GM18519 (cell line): Measurements from ENCODE around the gene TMEM116.
"Not testable (repeated sequence)": the region's sequence is repeated elsewhere in the genome, so short reads cannot be mapped to it uniquely, and the experiment has no call there.

Source experiments
- ATAC-seq: cut with Tn5 transposase; IDR thresholded peaks from one replicate; pipeline ENCODE4 v1.9.1; 2021; ENCODE audit warnings: mild to moderate bottlenecking, moderate library complexity; ENCODE audit not compliant: unreplicated experiment, low FRiP score

TMEM116 gene

GRCh38 chr12:112010415-112011344 lies 2.3 kb downstream of the TMEM116 start:
- no peak for ATAC-seq

GRCh38 chr12:112009596-112009995 lies 3.4 kb downstream of the TMEM116 start:
- ATAC-seq: not testable (repeated sequence)

GRCh38 chr12:112008918-112009317 lies 4.0 kb downstream of the TMEM116 start:
- no peak for ATAC-seq

DNA sequence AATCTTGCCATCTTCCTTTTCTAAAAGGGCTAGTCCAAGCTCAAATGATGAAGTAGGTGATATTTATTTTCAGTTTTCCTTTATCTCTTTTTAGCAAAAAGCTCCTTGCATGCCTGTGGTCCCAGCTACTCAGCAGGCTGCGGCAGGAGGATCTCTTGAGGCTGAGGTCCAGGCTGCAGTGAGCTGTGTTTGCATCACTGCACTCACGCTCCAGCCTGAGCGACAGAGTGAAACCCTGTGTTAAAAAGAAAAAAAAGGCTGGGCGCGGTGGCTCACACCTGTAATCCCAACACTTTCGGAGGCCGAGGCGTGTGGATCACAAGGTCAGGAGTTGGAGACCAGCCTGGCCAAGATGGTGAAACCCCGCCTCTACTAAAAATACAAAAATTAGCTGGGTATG lies 5.0 kb downstream of the TMEM116 start:
- no peak for ATAC-seq

DNA sequence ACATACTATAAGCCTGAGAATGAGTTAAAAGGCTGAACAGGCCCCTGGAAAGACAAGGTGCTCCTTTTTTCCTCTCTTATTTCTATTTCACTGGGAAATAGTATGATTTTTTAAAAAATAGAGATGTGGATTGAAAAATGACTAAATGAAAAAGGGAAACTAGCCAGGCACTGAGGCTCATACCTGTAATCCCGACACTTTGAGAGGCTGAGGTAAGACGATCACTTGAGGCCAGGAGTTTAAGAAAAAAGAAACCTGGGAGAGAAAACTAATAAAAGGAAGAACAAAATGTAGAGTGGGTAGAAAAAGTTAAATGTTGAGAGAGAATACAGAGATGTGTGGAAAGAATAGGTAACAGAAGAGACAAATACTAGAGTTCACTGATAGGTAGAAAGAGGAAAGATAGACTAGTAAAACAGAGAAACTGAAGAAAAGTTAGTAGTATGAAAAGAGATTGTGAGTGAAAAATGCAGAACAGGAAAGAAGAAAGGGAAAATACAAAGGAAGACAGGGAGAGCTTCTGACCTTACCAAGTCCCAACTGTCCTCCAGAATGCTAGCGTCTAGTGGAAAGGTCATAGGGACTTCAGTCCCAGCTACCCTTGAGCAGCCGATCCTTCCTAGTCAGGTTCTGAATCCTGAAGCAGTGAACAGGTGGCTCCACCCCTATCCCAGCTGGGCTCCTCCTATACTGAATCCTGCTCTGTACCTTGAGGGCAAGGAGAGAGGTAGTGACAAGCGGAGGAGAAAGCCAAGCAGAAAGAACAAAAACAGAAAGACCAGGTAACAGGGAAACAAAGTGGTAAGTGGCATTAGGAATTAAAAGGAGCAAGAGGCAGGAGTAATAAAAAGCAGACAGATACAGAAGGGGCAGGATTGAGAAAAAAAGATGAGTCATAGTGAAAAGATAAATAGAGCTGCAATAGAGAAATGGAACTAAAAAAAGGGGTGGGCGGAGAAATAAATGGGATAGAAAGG lies 7.3 kb downstream of the TMEM116 start:
- ATAC-seq: no peak

- ATAC-seq: no peak
Observed at GRCh38 chr12:112004041-112004440, 8.9 kb downstream of the TMEM116 start.

DNA sequence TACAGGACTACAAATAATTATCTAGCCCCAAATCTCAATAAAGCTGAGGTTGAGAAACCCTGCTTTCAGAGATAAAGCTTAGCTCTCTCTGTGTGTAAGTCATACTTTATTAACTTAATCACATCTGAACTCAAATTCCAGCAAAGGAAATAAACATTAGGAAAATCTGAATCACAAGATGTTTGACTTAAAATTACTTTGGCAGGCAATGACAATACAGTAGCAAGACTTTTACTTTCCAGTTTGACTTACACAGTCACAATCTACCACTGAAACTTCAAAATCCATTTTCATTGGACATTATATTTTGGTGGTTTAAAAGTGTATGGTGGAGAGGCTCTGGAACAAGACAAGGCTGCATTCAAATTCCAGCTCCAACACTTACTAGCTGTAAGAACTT lies 11.4 kb downstream of the TMEM116 start:
- ATAC-seq: no peak

DNA sequence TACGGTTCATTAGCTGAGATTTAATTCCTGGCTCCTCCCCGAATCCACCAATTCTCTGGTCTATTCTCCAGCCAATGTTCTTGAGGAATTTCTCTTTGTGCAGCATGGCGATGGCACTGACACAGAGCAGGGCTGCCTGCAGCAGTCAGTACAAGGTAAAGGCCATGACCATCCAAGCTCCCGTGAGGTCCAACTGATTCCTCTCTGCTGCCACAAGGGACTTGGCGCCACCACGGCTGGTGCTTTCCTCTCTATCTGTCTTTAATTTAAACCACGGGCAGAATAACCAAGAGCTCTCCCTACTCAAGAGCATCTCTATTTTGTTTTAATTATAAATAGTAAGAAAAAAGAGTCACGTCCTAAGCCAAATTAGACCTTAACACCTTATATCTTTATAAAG lies 12.1 kb downstream of the TMEM116 start:
- no peak for ATAC-seq

DNA sequence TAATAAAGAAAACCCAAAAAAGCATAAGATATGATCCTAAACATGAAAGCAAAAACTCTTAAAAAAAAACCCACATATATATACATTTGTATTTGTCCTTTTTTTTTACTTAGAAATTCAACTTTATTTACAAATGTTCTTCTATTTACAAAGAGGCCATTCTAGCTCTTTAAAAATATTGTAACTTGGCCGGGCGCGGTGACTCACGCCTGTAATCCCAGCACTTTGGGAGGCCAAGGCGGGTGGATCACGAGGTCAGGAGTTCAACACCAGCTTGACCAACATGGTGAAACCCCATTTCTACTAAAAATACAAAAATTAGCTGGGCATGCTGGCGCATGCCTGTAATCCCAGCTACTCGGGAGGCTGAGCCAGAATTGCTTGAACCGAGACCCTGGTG lies 13.8 kb downstream of the TMEM116 start:
- ATAC-seq: not testable (repeated sequence)

DNA sequence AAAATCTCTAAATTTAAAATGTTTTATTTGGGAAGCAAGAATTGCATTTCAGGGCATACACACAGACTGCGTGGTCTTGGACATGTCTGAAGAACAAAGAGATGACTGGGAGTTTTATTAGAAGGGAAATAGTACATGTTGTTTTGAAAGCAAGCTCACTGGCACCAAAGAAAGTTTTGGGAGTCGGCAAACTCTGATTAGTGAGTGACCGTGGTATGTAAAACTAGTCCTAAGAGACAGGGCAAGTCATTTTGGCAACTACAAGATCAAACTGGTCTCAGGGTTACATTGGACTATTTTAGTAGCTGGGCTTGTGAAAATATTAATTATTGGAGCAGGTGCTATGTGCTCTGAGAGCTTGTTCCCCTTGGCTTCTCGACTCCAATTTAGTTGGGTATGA lies 14.9 kb downstream of the TMEM116 start:
- ATAC-seq: no peak

- no peak for ATAC-seq
Observed at GRCh38 chr12:111997300-111997699, 15.7 kb downstream of the TMEM116 start.

- no peak for ATAC-seq
Observed at GRCh38 chr12:111995782-111996480, 17.0 kb downstream of the TMEM116 start.

DNA sequence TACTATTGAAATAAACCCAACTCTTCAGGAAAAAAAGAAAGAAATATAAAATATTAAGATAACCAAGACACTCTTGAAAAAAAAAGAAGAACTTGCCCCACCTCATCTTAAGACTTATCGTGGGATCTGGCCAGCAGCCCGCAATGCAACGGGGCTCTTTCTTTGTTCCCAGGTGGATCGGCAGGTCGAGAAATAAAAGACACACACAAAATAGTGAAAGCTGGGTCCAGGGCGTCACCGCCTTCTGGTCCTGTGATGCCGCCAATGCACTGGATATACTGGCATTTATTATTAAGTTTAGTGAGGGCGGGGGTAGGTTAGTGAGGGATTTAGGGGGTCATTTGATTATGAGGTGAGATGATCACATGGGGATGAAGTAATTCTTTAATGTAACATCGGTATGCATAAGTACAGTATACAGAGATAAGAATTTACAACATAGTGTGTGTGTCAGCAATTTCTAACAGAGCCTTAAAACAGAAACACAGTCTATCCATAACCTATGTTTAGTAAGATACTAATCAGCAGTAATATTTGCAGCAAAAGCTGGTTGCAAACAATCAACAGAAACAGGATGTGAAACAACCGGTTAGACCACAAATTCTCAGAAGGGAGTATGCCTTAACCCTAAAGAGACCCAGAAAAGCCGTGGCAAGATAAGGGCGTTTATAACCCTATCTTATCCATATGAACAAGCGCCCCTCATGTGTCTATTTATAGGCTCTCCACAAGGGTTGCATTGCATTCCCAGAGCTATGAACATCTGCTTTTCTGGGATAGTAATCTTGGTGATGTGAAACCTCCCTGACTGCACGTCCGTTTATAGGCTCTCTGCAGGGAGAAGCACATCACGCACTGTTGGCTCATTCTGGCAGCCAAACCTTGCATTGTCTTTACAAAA lies 18.5 kb downstream of the TMEM116 start:
- not testable (repeated sequence) for ATAC-seq

- no peak for ATAC-seq
Observed at GRCh38 chr12:111993292-111994150, 19.4 kb downstream of the TMEM116 start.

DNA sequence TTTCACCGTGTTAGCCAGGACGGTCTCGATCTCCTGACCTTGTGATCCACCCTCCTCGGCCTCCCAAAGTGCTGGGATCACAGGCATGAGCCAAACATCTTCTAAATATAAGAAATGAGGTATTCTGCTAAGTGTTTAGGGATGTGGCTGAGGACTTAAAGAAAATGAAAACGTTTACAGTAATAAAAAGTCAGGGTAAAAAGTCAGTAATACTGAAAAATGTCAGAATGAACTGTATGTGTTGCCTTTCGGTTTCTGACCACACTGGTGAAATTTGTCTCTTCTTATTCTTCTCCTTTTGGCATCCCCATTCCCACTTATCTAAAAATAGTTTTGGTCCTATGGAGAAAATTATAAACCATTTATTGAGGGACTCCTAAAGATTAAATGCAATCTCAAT lies 20.5 kb downstream of the TMEM116 start:
- no peak for ATAC-seq

DNA sequence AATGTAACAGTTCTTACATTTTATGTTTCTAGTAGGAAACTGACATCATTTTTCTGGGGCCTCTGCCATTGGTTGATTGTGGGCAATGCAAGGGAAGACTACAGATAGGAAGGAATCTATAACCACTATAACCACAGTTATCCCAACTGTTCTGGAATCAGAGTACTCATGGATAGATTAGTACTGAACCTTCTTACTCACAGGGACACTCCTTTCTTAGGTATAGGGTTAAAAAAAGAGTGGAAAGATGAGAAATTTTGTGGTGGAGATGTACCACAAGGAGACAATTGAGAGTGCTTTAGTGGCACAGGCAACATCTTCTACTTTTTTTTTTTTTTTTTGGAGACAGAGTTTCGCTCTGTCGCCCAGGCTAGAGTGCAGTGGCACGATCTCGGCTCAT lies 21.0 kb downstream of the TMEM116 start:
- ATAC-seq: no peak

DNA sequence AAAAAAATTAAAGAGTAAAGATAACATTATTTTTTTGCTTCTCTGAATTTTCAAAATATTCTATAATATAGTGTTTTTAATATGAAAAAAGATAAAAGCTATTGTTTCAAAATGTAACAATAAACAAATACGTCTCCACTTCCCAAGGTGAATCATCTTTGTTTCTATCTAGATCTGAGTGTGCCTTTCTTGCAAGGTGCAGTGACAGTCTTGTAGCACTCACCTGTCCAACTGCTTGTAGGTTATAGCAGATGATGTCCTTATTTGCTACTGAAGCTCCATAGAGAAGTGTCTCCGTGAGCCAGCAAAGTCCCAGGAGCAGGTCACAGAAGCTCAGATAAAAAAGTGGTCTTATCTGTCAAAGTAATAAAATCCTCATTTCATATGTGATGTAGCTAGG lies 21.4 kb downstream of the TMEM116 start:
- ATAC-seq: no peak

DNA sequence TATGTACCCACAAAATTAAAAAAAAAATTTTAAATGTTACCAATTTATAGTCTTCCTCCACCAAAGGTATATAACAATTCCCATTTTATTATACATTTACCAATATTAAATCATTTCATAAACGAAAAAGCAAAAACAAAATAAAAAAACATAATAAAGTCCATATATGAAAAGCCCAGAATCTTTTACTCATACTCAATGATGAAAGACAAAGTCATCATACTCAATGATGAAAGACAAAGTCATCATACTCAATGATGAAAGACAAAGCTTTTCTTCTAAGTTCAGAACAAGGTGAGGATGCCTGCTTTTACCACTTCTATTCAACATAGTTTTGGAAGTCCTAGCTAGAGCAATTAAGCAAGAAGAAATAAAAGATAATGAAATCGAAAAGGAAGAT lies 28.1 kb downstream of the TMEM116 start:
- no peak for ATAC-seq

DNA sequence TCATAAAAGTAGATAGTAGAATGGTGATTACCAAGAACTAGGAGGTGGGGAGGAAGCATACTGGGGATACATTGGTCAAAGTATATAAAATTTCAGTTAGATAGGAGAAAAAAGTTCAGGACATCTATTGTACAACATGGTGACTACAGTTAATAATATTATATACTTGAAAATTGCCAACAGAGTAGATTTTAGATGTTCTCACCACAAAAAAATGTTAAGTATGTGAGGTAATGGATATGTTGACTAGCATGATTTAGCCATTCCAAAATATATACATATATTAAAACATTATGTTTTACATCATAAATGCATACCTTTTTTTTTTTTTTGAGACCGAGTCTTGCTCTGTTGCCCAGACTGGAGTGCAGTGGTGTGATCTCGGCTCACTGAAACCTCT lies 31.0 kb downstream of the TMEM116 start:
- no peak for ATAC-seq
